GM12873 (cell line): Measurements from ENCODE around the gene WDR31.

ENCODE experiments used
- CTCF ChIP-seq: IDR thresholded peaks from 2 replicates; pipeline ENCODE4 v1.5.1; 2012; ENCODE audit warnings: low read depth, mild to moderate bottlenecking, moderate library complexity, low read length, control low read depth; ENCODE audit not compliant: insufficient read depth; ENCODE audit errors: missing control alignments

Gene WDR31

GRCh38 chr9:113370806-113371325 is 30.8 kb upstream of the WDR31 start:
- no peak for TF ChIP-seq CTCF

- TF ChIP-seq CTCF: no peak
Observed at GRCh38 chr9:113369855-113370140, 29.7 kb upstream of the WDR31 start.

GRCh38 chr9:113368982-113369854 is 29.1 kb upstream of the WDR31 start:
- TF ChIP-seq CTCF: no peak

GRCh38 chr9:113368348-113368981 is 28.4 kb upstream of the WDR31 start:
- no peak for TF ChIP-seq CTCF

- no peak for TF ChIP-seq CTCF
Observed at GRCh38 chr9:113364951-113365350, 24.9 kb upstream of the WDR31 start.

GRCh38 chr9:113363336-113363735 is 23.3 kb upstream of the WDR31 start:
- TF ChIP-seq CTCF: no peak

GRCh38 chr9:113361304-113362018 is 21.4 kb upstream of the WDR31 start:
- TF ChIP-seq CTCF: no peak
